NCI-H1105 (cell line): Measurements from ENCODE around the gene DYSF.
"Not testable (repeated sequence)": the region's sequence is repeated elsewhere in the genome, so short reads cannot be mapped to it uniquely, and the experiment has no call there.

Experiments used
- DNase-seq: peaks from one replicate; lab custom pipeline; 2025; lab: John Stamatoyannopoulos, UW

DYSF gene

DNA sequence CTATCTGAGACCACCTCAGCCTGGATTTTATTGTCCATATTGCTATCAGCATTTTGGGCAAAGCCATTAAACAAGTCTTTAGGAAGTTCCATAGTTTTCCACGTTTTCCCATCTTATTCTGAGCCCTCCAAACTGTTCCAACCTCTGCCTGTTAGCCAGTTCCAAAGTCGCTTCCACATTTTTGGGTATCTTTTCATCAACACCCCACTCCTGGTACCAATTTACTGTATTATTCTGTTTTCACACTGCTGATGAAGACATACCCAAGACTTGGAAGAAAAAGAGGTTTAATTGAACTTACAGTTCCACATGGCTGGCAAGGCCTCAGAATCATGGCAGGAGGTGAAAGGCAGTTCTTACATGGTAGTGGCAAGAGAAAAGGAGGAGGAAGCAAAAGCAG lies 204.9 kb downstream of the DYSF start:
- not testable (repeated sequence) for DNase-seq

GRCh38 chr2:71658771-71659170 lies 205.4 kb downstream of the DYSF start:
- DNase-seq = no peak

DNA sequence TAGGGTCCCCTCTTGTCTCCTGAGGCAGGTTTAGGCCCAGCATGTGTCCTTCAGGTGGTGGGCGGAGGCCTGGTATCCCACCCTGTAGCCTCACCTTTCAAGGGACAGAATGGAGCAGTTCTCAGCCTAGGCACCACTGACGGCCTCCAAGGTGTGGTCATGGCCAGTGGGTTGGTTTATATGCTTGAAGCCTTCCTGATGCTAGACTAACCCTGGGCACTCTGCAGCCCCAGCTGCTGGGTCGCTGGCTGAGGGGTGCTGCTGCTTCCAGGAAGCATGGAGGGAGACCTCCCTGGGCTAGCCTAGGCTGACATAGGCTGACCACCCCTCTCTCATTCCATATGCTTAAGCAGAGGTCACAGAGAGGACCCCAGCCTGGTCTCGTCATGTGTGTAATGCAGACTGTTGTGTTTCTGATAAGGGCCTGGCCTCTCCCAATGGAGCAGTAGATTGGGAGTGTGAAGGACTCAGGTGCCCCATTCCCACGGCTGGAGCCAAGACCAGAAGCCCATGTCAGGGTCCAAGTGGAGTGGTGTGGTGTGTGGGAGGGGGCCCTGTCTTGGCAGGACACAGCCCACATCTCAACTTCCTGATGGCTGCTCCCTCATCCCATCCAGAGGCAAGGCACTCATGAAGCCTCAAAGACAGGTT lies 206.6 kb downstream of the DYSF start:
- DNase-seq = no peak

GRCh38 chr2:71661782-71662181 lies 208.4 kb downstream of the DYSF start:
- no peak for DNase-seq

GRCh38 chr2:71662665-71663394 lies 209.5 kb downstream of the DYSF start:
- DNase-seq = no peak

DNA sequence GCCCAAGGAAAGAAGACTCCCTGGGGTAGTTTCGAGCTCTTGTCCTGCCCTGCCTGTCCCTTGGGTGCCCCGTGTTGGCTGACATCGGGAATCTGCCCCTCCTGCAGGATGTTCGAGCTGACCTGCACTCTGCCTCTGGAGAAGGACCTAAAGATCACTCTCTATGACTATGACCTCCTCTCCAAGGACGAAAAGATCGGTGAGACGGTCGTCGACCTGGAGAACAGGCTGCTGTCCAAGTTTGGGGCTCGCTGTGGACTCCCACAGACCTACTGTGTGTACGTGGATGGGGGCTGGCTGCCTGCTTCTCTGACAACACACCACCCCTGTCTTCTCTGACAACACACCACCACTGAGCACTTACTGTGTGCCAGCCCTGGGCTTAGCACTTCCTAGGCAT lies 210.8 kb downstream of the DYSF start:
- no peak for DNase-seq

DNA sequence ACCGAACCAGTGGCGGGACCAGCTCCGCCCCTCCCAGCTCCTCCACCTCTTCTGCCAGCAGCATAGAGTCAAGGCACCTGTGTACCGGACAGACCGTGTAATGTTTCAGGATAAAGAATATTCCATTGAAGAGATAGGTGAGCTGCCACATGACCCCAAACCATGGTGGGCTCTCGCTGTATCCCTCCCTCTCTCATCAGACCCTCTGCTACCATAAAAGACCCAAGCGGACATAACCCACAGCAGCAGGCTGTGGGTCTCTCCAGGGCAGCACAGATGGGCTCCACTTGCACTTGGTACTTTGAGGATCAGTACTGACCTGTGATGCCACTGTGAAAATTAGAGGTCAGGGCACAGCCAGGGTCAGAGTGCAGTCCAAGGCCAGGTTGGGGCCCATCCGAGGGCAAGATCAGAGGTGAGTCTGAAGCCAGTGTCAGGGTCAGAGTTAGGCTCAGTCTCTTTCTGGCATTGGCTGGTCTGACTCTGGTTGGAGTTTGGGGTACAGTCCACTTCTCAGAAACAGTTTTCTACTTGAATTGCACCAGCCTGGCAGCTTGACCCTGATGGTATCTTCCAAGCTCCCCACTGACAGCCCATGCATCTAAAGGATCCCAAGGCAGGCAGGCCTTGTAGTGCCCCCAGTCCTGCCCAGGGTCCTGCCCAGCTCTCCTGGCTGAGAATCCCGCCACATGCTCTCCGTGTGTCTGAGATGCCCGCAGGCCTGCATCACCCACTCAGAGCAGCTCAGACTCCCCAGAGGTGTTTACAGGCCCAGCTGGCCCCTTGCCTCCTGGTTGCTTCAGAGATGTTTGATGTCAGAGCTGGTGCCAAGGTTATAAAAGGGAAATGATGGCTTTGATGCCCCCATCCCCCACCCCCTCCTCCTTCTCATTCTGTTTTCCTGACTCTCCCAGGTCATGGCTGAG lies 212.1 kb downstream of the DYSF start:
- no peak for DNase-seq

GRCh38 chr2:71666094-71666474 lies 212.7 kb downstream of the DYSF start:
- no peak for DNase-seq

DNA sequence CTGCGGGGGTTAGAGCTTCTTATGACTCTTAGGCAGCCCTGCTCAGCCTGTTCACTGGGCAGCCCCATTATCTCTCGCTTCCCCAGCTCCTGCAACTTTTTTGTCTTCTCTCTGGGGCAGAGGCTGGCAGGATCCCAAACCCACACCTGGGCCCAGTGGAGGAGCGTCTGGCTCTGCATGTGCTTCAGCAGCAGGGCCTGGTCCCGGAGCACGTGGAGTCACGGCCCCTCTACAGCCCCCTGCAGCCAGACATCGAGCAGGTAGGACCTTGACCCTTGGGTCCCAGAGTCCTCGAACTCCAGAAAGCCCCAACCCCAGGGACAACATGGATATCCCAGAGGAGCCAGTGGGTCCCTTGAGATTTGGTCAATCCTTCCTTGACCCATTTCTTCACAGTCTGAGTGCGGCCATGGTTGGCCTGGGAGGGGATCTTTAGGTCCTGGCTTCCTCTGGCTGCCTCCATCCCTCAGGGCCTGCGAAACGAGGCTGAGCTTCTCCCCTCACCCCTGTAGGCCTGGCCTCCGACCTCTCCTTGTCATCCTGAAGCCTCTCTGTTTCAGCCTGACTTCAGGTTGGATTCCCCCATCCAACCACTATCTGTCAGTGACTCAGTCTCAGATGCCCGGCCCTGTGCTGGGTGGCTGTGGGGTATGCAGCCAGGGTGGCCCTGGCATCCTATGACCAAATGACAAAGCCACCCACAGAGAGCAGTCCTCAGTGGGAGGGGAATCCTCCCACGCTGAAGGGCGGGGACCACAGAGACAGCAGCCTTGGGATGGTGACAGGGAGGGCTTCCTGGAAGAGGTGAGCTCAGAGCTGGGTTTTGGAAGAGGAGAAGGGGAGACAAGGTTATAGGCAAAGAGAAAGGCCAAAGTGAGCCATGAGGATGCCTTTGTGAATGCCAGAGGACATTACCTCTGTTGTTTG lies 214.2 kb downstream of the DYSF start:
- DNase-seq = no peak

DNA sequence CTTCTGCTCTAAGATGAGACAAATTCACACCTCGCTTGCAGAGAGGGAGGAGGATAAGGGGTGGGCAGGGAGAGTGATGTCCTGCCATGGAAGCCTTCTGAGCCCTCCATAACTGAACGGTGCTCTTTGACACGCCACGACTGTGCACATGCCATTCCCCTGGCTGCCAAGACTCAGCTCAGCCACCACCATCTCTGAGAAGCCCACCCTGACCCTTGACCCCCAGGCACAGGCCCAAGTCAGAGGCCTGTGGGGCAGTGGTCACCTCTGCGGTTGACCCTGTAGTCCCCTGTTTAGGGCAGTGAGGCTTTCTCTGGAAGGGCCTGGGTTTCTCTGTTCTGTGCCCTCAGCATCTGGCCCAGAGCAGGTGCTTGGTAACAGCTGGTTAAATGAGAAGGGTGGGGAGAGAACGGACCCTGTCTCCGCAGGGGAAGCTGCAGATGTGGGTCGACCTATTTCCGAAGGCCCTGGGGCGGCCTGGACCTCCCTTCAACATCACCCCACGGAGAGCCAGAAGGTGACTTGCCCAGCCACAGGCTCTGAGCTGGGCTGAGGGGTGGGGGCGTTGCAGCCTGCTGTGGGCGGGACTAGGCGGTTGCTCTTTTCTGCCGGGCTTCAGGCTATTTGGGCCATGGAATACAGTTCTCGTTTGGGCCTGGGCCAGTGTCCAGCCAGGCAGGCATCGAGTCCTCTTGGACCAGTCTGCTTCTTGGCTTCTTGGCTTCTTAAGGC lies 215.1 kb downstream of the DYSF start:
- DNase-seq = no peak

DNA sequence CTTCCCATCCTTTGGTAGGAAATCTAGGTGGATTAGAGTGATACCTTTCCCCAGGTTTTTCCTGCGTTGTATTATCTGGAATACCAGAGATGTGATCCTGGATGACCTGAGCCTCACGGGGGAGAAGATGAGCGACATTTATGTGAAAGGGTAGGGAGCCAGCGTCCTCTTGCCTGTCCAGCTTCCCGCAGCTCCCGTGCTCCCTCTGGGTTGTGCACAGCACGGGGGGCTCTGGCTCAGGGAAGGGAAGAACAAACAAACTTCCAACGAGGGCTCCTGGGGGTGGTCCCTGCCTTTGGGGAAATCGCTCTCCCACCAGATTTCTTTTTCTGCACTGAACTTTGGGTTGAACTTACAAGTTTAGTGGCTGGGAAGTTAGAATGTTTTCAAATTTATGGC lies 215.7 kb downstream of the DYSF start:
- no peak for DNase-seq

DNA sequence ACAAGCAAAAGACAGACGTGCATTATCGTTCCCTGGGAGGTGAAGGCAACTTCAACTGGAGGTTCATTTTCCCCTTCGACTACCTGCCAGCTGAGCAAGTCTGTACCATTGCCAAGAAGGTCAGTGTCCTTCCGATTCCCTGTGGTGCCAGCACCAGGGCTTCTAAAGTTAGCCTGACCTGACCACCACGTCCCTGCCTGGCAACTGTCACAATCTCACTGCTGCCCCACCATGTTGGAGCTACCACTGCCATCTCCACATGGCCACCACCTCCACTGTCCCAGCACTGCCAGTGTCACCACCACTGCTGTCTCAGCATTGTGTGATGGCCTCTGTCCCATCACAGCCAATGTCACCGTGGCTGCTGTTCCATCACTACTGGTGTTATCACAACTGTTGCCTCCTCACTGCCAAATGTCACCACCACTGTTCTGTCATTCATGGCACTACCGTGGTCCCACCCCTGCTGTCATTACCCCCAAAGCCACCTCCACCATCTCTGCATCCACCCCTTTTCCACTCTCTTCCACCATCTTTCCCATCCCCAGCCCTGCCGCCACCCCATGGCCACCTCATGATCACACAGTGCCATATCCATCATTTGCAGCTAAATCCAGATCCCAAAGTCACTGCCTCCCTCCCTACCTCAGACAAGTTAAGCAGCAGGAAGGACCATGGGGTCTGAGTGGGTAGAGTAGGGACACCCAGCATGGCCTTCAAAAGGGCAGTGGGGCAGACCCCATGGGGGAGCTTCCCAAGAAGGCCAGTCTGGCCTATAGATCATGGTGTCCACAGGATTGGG lies 216.5 kb downstream of the DYSF start:
- no peak for DNase-seq

DNA sequence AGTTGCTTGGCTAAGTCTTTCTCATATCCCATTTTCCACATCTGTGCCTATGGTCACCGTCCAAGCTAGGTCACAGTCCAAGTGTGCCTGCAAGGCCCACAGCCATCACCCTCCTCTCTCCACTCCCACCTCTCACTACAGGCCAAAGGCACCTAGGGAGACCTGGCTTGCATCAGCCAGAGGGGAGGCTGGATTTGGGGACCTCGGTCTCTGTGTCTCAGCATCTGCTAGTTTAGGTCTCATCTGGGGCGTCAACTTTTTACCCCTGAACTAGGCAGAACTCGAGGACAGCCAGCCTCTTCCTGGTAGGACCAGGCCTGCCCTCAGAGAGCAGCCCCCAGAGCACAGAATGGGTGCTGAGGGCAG lies 217.1 kb downstream of the DYSF start:
- no peak for DNase-seq

- no peak for DNase-seq
These were observed 218.0 kb downstream of the DYSF start for GRCh38 chr2:71671203-71671854.

GRCh38 chr2:71671895-71672825 lies 218.8 kb downstream of the DYSF start:
- DNase-seq = no peak

GRCh38 chr2:71672826-71673795 lies 219.8 kb downstream of the DYSF start:
- no peak for DNase-seq

DNA sequence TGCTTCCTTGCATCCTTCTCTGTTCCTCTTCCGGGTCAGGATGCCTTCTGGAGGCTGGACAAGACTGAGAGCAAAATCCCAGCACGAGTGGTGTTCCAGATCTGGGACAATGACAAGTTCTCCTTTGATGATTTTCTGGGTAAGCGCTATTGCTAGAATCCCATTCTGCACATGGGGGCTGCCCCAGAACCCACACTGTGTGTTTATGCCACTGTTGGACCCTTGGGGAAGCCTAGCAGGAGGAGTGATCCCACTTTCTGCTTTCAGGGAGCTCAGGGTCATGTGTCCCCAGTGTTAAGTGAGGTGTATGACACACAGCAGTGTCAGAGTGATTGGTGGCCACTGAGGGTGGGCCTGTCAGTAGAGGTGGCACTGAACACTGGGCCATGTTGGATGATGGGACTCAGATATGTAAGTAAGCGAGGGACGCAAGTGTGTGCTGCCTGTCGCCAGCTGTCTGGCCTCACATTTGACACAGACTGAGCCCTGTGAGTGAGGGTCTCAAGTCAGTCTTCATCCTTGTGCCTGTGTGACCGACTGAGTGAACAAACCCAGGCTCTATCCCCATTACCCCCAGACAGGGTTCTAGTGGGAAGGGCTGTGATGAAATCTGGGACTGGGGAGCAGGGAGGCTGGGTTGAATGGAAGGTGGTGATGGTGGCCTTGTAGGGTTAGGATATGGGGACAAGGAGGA lies 220.9 kb downstream of the DYSF start:
- DNase-seq = no peak
